Liver (tissue), 3 donors: ENCODE data around the gene DUS1L.

Source experiments
- ATF3 ChIP-seq: IDR thresholded peaks from 2 replicates; pipeline ENCODE4 v1.6.1; 2016; ENCODE audit warnings: antibody characterized with exemption
- CTCF ChIP-seq: fragments of 150-350 bp; IDR thresholded peaks from 2 replicates; pipeline ENCODE4 v1.5.1; 2017; ENCODE audit warnings: improper control_type of control experiment, low read depth, low read length; ENCODE audit not compliant: missing input control
- EGR1 ChIP-seq, 2 donors: IDR thresholded peaks; 2 replicates each; pipeline ENCODE4 v1.6.1; 2016 to 2018; ENCODE audit warnings: antibody characterized with exemption in 2 of 2, low read depth in 2 of 2
- GABPA ChIP-seq, 2 donors: IDR thresholded peaks in 1 of 2; conservative IDR thresholded peaks in 1 of 2; 2 replicates each; pipeline ENCODE4 v1.6.1; 2016; ENCODE audit warnings: antibody characterized with exemption in 2 of 2, mild to moderate bottlenecking in 1 of 2, moderate library complexity in 1 of 2
- JUND ChIP-seq, 2 donors: IDR thresholded peaks; 2 replicates each; pipeline ENCODE4 v1.6.1; 2016; ENCODE audit warnings: antibody characterized with exemption in 2 of 2
- MAX ChIP-seq: IDR thresholded peaks from 2 replicates; pipeline ENCODE4 v1.6.1; 2016; ENCODE audit warnings: antibody characterized with exemption
- RAD21 ChIP-seq, 2 donors: IDR thresholded peaks; 2 replicates each; pipeline ENCODE4 v1.6.1; 2016; ENCODE audit warnings: antibody characterized with exemption in 2 of 2, mild to moderate bottlenecking in 2 of 2
- REST ChIP-seq: IDR thresholded peaks from 2 replicates; pipeline ENCODE4 v1.6.1; 2016; ENCODE audit warnings: antibody characterized with exemption, mild to moderate bottlenecking
- SP1 ChIP-seq: IDR thresholded peaks from 2 replicates; pipeline ENCODE4 v1.6.1; 2018; ENCODE audit warnings: antibody characterized with exemption, mild to moderate bottlenecking
- TAF1 ChIP-seq: conservative IDR thresholded peaks from 2 replicates; pipeline ENCODE4 v1.6.1; 2016; ENCODE audit warnings: antibody characterized with exemption, mild to moderate bottlenecking
- YY1 ChIP-seq: IDR thresholded peaks from 2 replicates; pipeline ENCODE4 v1.6.1; 2016; ENCODE audit warnings: antibody characterized with exemption, mild to moderate bottlenecking
- ZBTB33 ChIP-seq: IDR thresholded peaks from 2 replicates; pipeline ENCODE4 v1.6.1; 2016; ENCODE audit warnings: antibody characterized with exemption
- donor health status: healthy.
- donor health status: healthy.

GRCh38 chr17:82012261-82012639 lies 53.4 kb downstream of the DUS1L start:
- TF ChIP-seq CTCF (no peak), SP1 (no peak), RAD21 (IDR thresholded peaks at IDR 0.05) (no peak), REST (no peak), JUND (IDR thresholded peaks at IDR 0.05) (no peak), ZBTB33 (no peak), MAX (no peak), ATF3 (no peak), TAF1 (no peak), YY1 (no peak), GABPA (IDR thresholded peaks at IDR 0.05 in 1 of 2, conservative IDR thresholded peaks at IDR 0.05 in 1 of 2) (no peak), EGR1 (IDR thresholded peaks at IDR 0.05; ENCODE audit: low read depth in 2 of 2) (no peak)
